WI38 (cell line): ENCODE measurements around the gene USP6NL.

Experiments
- H3K4me3 ChIP-seq: 2 replicates; pipeline ENCODE4 v1.5.1; 2011; ENCODE audit warnings: low read depth, mild to moderate bottlenecking, control low read depth, low read length
- CTCF ChIP-seq: IDR thresholded peaks from 2 replicates; pipeline ENCODE4 v1.5.1; 2012; ENCODE audit warnings: low read depth, mild to moderate bottlenecking, control low read depth, low read length

USP6NL gene

DNA sequence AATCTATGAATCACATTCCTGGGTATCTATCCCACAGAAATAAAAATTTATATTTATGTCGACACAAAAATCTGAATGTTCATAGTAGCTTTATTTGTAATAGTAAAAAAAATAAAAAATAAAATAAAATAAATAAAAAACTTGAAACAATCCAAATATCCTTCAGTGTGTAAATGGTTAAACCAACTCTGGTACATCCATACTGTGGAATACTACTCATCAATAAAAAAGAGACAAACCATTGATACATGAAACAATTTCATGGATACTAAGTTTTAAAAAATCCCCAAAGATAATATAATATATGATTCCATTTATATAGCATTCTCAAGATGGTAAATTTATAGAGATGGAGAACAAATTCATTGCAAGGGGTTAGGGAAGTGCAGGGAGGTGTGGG is 48.6 kb downstream of the USP6NL start:
- H3K4me3 ChIP-seq = no peak overlapping the region
- TF ChIP-seq CTCF = no peak

- no peak for TF ChIP-seq CTCF
- H3K4me3 ChIP-seq = no peak overlapping the region
Observed at GRCh38 chr10:11560076-11560709, 51.3 kb downstream of the USP6NL start.

DNA sequence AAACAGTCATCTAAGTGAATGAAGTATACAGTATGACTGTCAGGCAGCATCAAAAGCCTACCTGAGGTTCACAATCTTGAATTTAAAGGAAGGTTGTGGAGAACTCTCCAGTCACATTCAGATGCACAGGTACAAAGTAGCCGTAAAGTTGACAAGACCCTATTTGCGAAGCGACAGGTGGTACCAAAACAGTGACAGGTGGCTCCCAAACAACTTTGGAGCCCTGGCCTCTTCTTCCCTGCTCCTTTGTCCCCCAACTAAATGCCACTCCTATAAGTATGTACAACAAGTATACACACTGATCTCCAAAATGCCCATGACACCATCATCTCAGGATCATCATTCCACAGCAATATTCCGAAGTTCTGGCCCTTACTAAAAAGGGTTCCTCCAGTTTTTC is 53.5 kb downstream of the USP6NL start:
- no peak overlapping the region for H3K4me3 ChIP-seq
- no peak for TF ChIP-seq CTCF

- TF ChIP-seq CTCF = no peak
- no peak overlapping the region for H3K4me3 ChIP-seq
Observed at GRCh38 chr10:11557513-11557912, 53.9 kb downstream of the USP6NL start.

GRCh38 chr10:11555556-11555955 is 55.9 kb downstream of the USP6NL start:
- no peak overlapping the region for H3K4me3 ChIP-seq
- no peak for TF ChIP-seq CTCF

- no peak for TF ChIP-seq CTCF
Observed at GRCh38 chr10:11553773-11554381, 57.6 kb downstream of the USP6NL start.

DNA sequence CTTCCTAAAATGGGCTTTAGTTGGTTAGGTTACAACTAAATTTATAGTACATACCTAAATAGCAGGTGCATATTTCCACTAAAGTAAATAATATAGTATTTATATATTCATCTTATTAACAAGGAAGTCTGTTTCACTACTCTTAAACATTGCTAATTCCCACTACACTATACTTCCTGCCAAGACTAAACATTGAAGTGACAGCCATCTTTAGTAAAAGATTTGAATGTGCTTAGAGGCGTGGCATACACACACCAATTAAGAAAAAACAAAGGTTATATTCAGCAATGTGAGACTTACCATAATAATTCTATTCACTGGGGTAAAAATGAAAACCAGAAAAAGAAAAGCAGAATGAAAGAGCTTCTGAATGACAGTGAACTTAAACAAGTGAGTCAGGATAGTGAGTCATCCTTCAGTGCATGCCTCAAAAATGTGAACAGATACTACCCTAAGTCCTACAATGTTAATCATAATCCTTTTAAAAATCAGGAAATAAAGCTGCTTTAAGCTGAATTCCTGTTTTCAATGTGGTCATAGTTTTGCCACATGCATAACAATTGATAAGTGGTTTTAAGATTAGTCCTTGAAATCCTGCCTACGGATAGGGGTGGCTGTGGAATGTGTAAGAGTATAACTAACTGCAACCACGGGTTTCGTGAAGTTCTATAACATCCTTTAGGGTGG is 59.4 kb downstream of the USP6NL start:
- no peak for TF ChIP-seq CTCF
- H3K4me3 ChIP-seq = peak overlapping the region; percentile 29; the same call in 1 of the 2 replicates

More at GRCh38 chr10:11553773-11554381, 57.6 kb downstream of the USP6NL start:
- no peak overlapping the region for H3K4me3 ChIP-seq
